Ovary (tissue), 9 donors: ENCODE data around the gene EIF2S1. TPM values are rescaled to one million over a fixed set of nuclear protein-coding genes. Genes with fewer than 3 reads are reported as not detected.

Experiments
- DNase-seq, 5 donors: peaks; one replicate each; pipeline ENCODE4 v3.0.0-alpha.2; 2019 to 2020
- H3K27ac ChIP-seq, 2 donors: fragments of 200-600 bp; one replicate each; pipeline versions ENCODE4 v1.5.1 to v1.8.0; 2019 to 2022
- H3K27me3 ChIP-seq: fragments of 200-600 bp; one replicate; pipeline ENCODE4 v1.8.0; 2022
- H3K36me3 ChIP-seq: fragments of 200-600 bp; sonication (generic); one replicate; pipeline ENCODE4 v1.5.1; 2019
- H3K4me1 ChIP-seq: one replicate; pipeline ENCODE4 v1.8.1; 2013; ENCODE audit warnings: mild to moderate bottlenecking, moderate library complexity; ENCODE audit not compliant: insufficient read depth
- H3K4me3 ChIP-seq: fragments of 200-600 bp; sonication (generic); one replicate; pipeline ENCODE4 v1.5.1; 2017
- H3K9me3 ChIP-seq, 2 donors: fragments of 200-600 bp in 1 of 2; sonication (generic) in 1 of 2; one replicate each; pipeline versions ENCODE4 v1.5.1 to v1.8.1; 2013 to 2019; ENCODE audit warnings: mild to moderate bottlenecking in 1 of 2, moderate library complexity in 1 of 2
- CTCF ChIP-seq, 3 donors: fragments of 450-650 bp in 2 of 3; fragments of 200-600 bp in 1 of 3; IDR thresholded peaks; one replicate each; pipeline versions ENCODE4 v1.5.1 to v1.8.0; 2016 to 2022; ENCODE audit warnings: antibody characterized with exemption in 3 of 3, mild to moderate bottlenecking in 1 of 3
- EP300 ChIP-seq: sonication (generic); formaldehyde crosslinking; IDR thresholded peaks from one replicate; pipeline ENCODE4 v1.6.1; 2017; ENCODE audit warnings: antibody characterized with exemption
- POLR2A ChIP-seq: fragments of 450-650 bp; IDR thresholded peaks from one replicate; pipeline ENCODE4 v1.6.1; 2017; ENCODE audit warnings: antibody characterized with exemption, mild to moderate bottlenecking, moderate library complexity
- WGBS, 3 donors: extraction: QIAGEN DNeasy Blood & Tissue Kit in 1 of 3; methylation state at CpG; one replicate each; pipeline versions ENCODE4 v1.1.5 to v1.1.7; 2013 to 2017; 5-methylcytosine and 5-hydroxymethylcytosine counted together
- intact Hi-C, 4 donors: fragments of 100-400 bp; cut with DNase I; formaldehyde crosslinking; loops; one replicate each; pipeline versions ENCODE4 v1.11.0 to v1.15.1; 2022 to 2023
- polyA plus RNA-seq, 2 donors: library from polyadenylated mRNA; stranded (reverse); fragments of 200-250 nt in 1 of 2; fragments of 350-450 nt in 1 of 2; fragmentation: Illumina TruSeq in 1 of 2; extraction: RNeasy Lipid Tissue Mini Kit (QIAGEN cat#74804) in 1 of 2; gene quantifications; one replicate each; pipeline ENCODE4 v1.2.3, GENCODE V29; 2013 to 2014
- total RNA-seq, 7 donors: library from RNA; depleted of rRNA in 2 of 7; stranded (reverse); fragments of >200 nt in 2 of 7; fragmentation: NEBNext Ultra II Directional in 3 of 7; extraction: Animal tissue kit (Norgen Biotek cat#: 25700) in 3 of 7; gene quantifications; one replicate each; pipeline versions ENCODE4 v1.1.0 to v1.2.4, GENCODE V29; 2016 to 2023
- donor health status: DM: no; HTN: no; CAD: no; lungs with moderate emphysema.
- donor health status: DM: no; HTN: no; CAD: no.
- donor health status: Bipolar disorder and iron deficiency.
- donor health status: DM: yes; HTN: yes; CAD: no.
- donor health status: DM: no; HTN: no; CAD: no.
- donor health status: DM: yes; HTN: yes; CAD: no.

EIF2S1 gene
- total and polyA plus RNA-seq, 9 donors, result 28.0 to 102 (median 49.1) TPM

- Histone ChIP-seq H3K9me3 (no peaks in the 10 kb centered on the region), H3K36me3 (no peaks in the 10 kb centered on the region), H3K4me3 (no peak overlapping the region), H3K27ac (no peak overlapping the region), H3K27me3 (no peaks in the 10 kb centered on the region), H3K4me1 (peaks cover 4% of the 10 kb centered on the region)
- no peak for DNase-seq
- TF ChIP-seq POLR2A (no peak), CTCF (IDR thresholded peaks at IDR 0.05) (no peak), EP300 (no peak)
- intact Hi-C loops, result no loop called here
- 83 to 93% (median 93%) methylated on average over 5 of the region's 5 CpGs for WGBS, 3 donors
These were observed 10.7 kb downstream of the EIF2S1 start for GRCh38 chr14:67370830-67371229.

- Histone ChIP-seq H3K4me1 (peaks cover 2% of the 10 kb centered on the region), H3K36me3 (no peaks in the 10 kb centered on the region), H3K9me3 (no peaks in the 10 kb centered on the region), H3K4me3 (no peak overlapping the region), H3K27me3 (no peaks in the 10 kb centered on the region), H3K27ac (no peak overlapping the region)
- DNase-seq, result no peak
- no peak for TF ChIP-seq EP300
- TF ChIP-seq POLR2A, result no peak
- no peak for TF ChIP-seq CTCF (IDR thresholded peaks at IDR 0.05)
- intact Hi-C loops, result no loop called here
- 92 to 96% (median 96%) methylated on average over 4 of the region's 4 CpGs for WGBS, 3 donors
These were observed 11.4 kb downstream of the EIF2S1 start for GRCh38 chr14:67371247-67372148.

GRCh38 chr14:67372833-67373232, 12.7 kb downstream of the EIF2S1 start:
- TF ChIP-seq CTCF (IDR thresholded peaks at IDR 0.05) (no peak), EP300 (no peak), POLR2A (no peak)
- H3K4me3 ChIP-seq, result no peak overlapping the region
- no peaks in the 10 kb centered on the region for H3K36me3 ChIP-seq
- H3K27ac ChIP-seq, result no peak overlapping the region
- 94 to 100% (median 100%) methylated on average over 1 of the region's 1 CpG for WGBS, 3 donors
- H3K27me3 ChIP-seq, result no peaks in the 10 kb centered on the region
- peaks cover 2% of the 10 kb centered on the region for H3K4me1 ChIP-seq
- intact Hi-C loops, result no loop called here
- no peak for DNase-seq
- no peaks in the 10 kb centered on the region for H3K9me3 ChIP-seq

GRCh38 chr14:67373347-67373746, 13.2 kb downstream of the EIF2S1 start:
- Histone ChIP-seq H3K9me3 (no peaks in the 10 kb centered on the region), H3K27me3 (no peaks in the 10 kb centered on the region), H3K4me3 (no peak overlapping the region), H3K4me1 (no peaks in the 10 kb centered on the region), H3K36me3 (no peaks in the 10 kb centered on the region), H3K27ac (no peak overlapping the region)
- DNase-seq, result no peak
- 78 to 90% (median 83%) methylated on average over 2 of the region's 2 CpGs for WGBS, 3 donors
- TF ChIP-seq POLR2A (no peak), CTCF (IDR thresholded peaks at IDR 0.05) (no peak), EP300 (no peak)
- intact Hi-C loops, result no loop called here
